ENCODE data around the gene PIK3R4. TPM values are rescaled to one million over a fixed set of nuclear protein-coding genes. Genes with fewer than 3 reads are reported as not detected.

PIK3R4 gene
- total RNA-seq, 1 donor from 2014 or later = 19.1 TPM

- ATAC-seq = no peak
Measured at GRCh38 chr3:130741946-130742610, 4.6 kb downstream of the PIK3R4 start.

- ATAC-seq = no peak
Measured at GRCh38 chr3:130739848-130740247, 6.8 kb downstream of the PIK3R4 start.

- no peak for ATAC-seq
Measured at GRCh38 chr3:130738241-130738640, 8.4 kb downstream of the PIK3R4 start.

GRCh38 chr3:130737622-130738021 is 9.0 kb downstream of the PIK3R4 start:
- ATAC-seq = no peak

GRCh38 chr3:130733236-130733875 is 13.3 kb downstream of the PIK3R4 start:
- ATAC-seq = no peak

GRCh38 chr3:130732501-130732900 is 14.1 kb downstream of the PIK3R4 start:
- ATAC-seq = no peak

GRCh38 chr3:130731817-130732216 is 14.8 kb downstream of the PIK3R4 start:
- ATAC-seq = no peak

GRCh38 chr3:130729154-130729553 is 17.5 kb downstream of the PIK3R4 start:
- no peak for ATAC-seq

GRCh38 chr3:130728037-130728436 is 18.6 kb downstream of the PIK3R4 start:
- no peak for ATAC-seq

GRCh38 chr3:130725746-130726145 is 20.9 kb downstream of the PIK3R4 start:
- ATAC-seq = no peak

GRCh38 chr3:130715616-130716015 is 31.0 kb downstream of the PIK3R4 start:
- no peak for ATAC-seq

- no peak for ATAC-seq
Measured at GRCh38 chr3:130712718-130713423, 33.8 kb downstream of the PIK3R4 start.

- peak; percentile 49 for ATAC-seq
Measured at GRCh38 chr3:130711565-130712324, 34.9 kb downstream of the PIK3R4 start.

GRCh38 chr3:130709671-130710070 is 37.0 kb downstream of the PIK3R4 start:
- no peak for ATAC-seq

GRCh38 chr3:130707902-130708601 is 38.6 kb downstream of the PIK3R4 start:
- ATAC-seq = no peak

GRCh38 chr3:130705501-130705900 is 41.1 kb downstream of the PIK3R4 start:
- ATAC-seq = no peak

GRCh38 chr3:130702985-130703384 is 43.6 kb downstream of the PIK3R4 start:
- no peak for ATAC-seq

GRCh38 chr3:130700541-130700940 is 46.1 kb downstream of the PIK3R4 start:
- no peak for ATAC-seq

GRCh38 chr3:130699765-130700164 is 46.9 kb downstream of the PIK3R4 start:
- peak; percentile 66 for ATAC-seq

GRCh38 chr3:130693314-130693713 is 53.3 kb downstream of the PIK3R4 start:
- ATAC-seq = no peak

GRCh38 chr3:130692455-130692854 is 54.2 kb downstream of the PIK3R4 start:
- no peak for ATAC-seq

GRCh38 chr3:130688697-130689470 is 57.7 kb downstream of the PIK3R4 start:
- no peak for ATAC-seq

Measured in esophagus mucosa (tissue), 1 donor.